K562 (cell line): ENCODE measurements around the gene TRIM49C. TPM values are rescaled to one million over a fixed set of nuclear protein-coding genes. Genes with fewer than 3 reads are reported as not detected.
"Not testable (repeated sequence)": the region's sequence is repeated elsewhere in the genome, so short reads cannot be mapped to it uniquely, and the experiment has no call there.

Experiments
- ATAC-seq: fragments of 200-7000 bp; cut with Tn5 transposase; 3 replicates; pipeline ENCODE4 v1.9.1; 2020; ENCODE audit warnings: moderate library complexity
- BruUV-seq: library from RNA; stranded (reverse); fragments of 400-500 nt; replicated peaks from 2 replicates; lab custom pipeline; 2021; lab: Mats Ljungman, UMichigan
- CTCF ChIA-PET: fragments of 300-600 bp; formaldehyde crosslinking; extraction: SDS; loops from one replicate; lab custom pipeline; 2021; ENCODE audit warnings: low intra/inter-chr PET ratio; lab: Yijun Ruan, JAX
- POLR2A ChIA-PET: fragments of 300-600, 350-650 bp; sonication (Branson Sonifier 250); formaldehyde crosslinking; extraction: SDS; loops from one replicate; lab custom pipeline; 2021; ENCODE audit warnings: antibody characterized with exemption, inconsistent platforms; lab: Yijun Ruan, JAX
- DNase-seq, 4 experiments: peaks; one replicate each; pipeline versions ENCODE4 v3.0.0 to v3.0.0-alpha.2; 2011 to 2018; ENCODE audit warnings: low spot score in 3 of 4, mixed read lengths in 3 of 4; ENCODE audit errors: extremely low read depth in 1 of 4
- FAIRE-seq: peaks from 2 replicates; lab custom pipeline; 2011; peaks lifted over from hg19 to GRCh38; lab: Jason Lieb, UNC
- H2AFZ ChIP-seq: 2 replicates; pipeline ENCODE4 v1.6.0; 2011; ENCODE audit warnings: low read depth, low read length, control low read depth, inconsistent platforms
- H3K27ac ChIP-seq: fragments of 200-600 bp; 3 replicates; pipeline ENCODE4 v1.8.0; 2011; ENCODE audit warnings: low read depth, mild to moderate bottlenecking, control low read depth, inconsistent platforms, low read length, moderate library complexity, mixed read lengths; ENCODE audit errors: extremely low read depth
- H3K27me3 ChIP-seq, 2 experiments: fragments of 300-600 bp in 1 of 2; 2 replicates in 1 of 2; 3 replicates in 1 of 2; pipeline versions ENCODE4 v1.6.0 to v1.8.0; 2011; ENCODE audit warnings: inconsistent platforms in 2 of 2, low read length in 2 of 2, mild to moderate bottlenecking in 1 of 2, mixed read lengths in 1 of 2, moderate library complexity in 1 of 2; ENCODE audit not compliant: control insufficient read depth in 2 of 2, insufficient read depth in 2 of 2
- H3K36me3 ChIP-seq: fragments of 300-600 bp; 3 replicates; pipeline ENCODE4 v1.8.0; 2011; ENCODE audit warnings: mild to moderate bottlenecking, low read length, inconsistent platforms; ENCODE audit not compliant: control insufficient read depth, insufficient read depth
- H3K4me1 ChIP-seq, 2 experiments: fragments of 200-600 bp in 1 of 2; replicated peaks in 1 of 2; 2 replicates in 1 of 2; 3 replicates in 1 of 2; pipeline versions ENCODE4 v1.5.1 to v1.8.0; 2011; ENCODE audit warnings: inconsistent platforms in 2 of 2, low read length in 2 of 2, mild to moderate bottlenecking in 1 of 2, mixed read lengths in 1 of 2, moderate library complexity in 1 of 2; ENCODE audit not compliant: control insufficient read depth in 2 of 2, insufficient read depth in 2 of 2
- H3K4me2 ChIP-seq: 2 replicates; pipeline ENCODE4 v1.6.1; 2011; ENCODE audit warnings: low read length, control low read depth, inconsistent platforms, mixed read lengths; ENCODE audit not compliant: insufficient read depth
- H3K4me3 ChIP-seq: fragments of 200-600 bp; sonication (generic), shearing (Covaris generic); 2 replicates; pipeline ENCODE4 v1.5.1; 2016; ENCODE audit warnings: control low read depth, inconsistent platforms
- H3K79me2 ChIP-seq: fragments of 200-600 bp; 3 replicates; pipeline ENCODE4 v1.8.0; 2011; ENCODE audit warnings: low read length, inconsistent platforms; ENCODE audit not compliant: control insufficient read depth, insufficient read depth
- H3K9ac ChIP-seq, 2 experiments: 2 replicates each; pipeline versions ENCODE4 v1.6.0 to v1.6.1; 2011; ENCODE audit warnings: low read depth in 2 of 2, low read length in 2 of 2, control low read depth in 1 of 2, inconsistent platforms in 1 of 2, mild to moderate bottlenecking in 1 of 2, mixed read lengths in 1 of 2; ENCODE audit not compliant: insufficient read depth in 1 of 2
- H3K9me1 ChIP-seq: one replicate; pipeline ENCODE4 v1.6.0; 2011; ENCODE audit warnings: inconsistent platforms, mild to moderate bottlenecking, low read length, moderate library complexity; ENCODE audit not compliant: control insufficient read depth, insufficient read depth
- H3K9me3 ChIP-seq: replicated peaks from 2 replicates; pipeline ENCODE4 v1.5.1; 2011; ENCODE audit warnings: low read depth, low read length, inconsistent platforms; ENCODE audit not compliant: control insufficient read depth, insufficient read depth
- H4K20me1 ChIP-seq: replicated peaks from 2 replicates; pipeline ENCODE4 v1.6.1; 2011; ENCODE audit warnings: low read length, inconsistent platforms, mixed read lengths; ENCODE audit not compliant: control insufficient read depth, insufficient read depth
- RAD21 ChIP-seq, 2 experiments: fragments of 250-450 bp in 1 of 2; fragments of 450-650 bp in 1 of 2; sonication (Bioruptor Pico) in 1 of 2; formaldehyde crosslinking in 1 of 2; IDR thresholded peaks in 1 of 2; conservative IDR thresholded peaks in 1 of 2; 2 replicates each; pipeline versions ENCODE4 v1.4.0 to v1.8.0; 2020 to 2022; ENCODE audit warnings: mild to moderate bottlenecking in 2 of 2, moderate library complexity in 1 of 2
- WGBS: fragments of 100-300 bp; shearing (Covaris generic); methylation state at CpG from one replicate; pipeline ENCODE4 v1.1.6; 2016; ENCODE audit warnings: low coverage, mixed read lengths; ENCODE audit not compliant: insufficient coverage; ENCODE audit errors: missing lambda C conversion rate; 5-methylcytosine and 5-hydroxymethylcytosine counted together
- in situ Hi-C: fragments of 300-500 bp; cut with MboI; formaldehyde crosslinking; loops from 4 replicates; pipeline ENCODE4 v1.15.0; 2018; ENCODE audit warnings: inconsistent platforms, mixed read lengths
- intact Hi-C: fragments of 100-400 bp; cut with micrococcal nuclease; formaldehyde crosslinking; loops from 2 replicates; pipeline ENCODE4 v1.14.2; 2022
- polyA plus RNA-seq, 8 experiments: library from polyadenylated mRNA; depleted of rRNA in 4 of 8; stranded (reverse) in 5 of 8; unstranded in 3 of 8; fragments of >200 nt; fragmentation: Nextera tagmentation in 2 of 8; fragmentation: Illumina TruSeq in 1 of 8; extraction: Ambion mirVana in 2 of 8; extraction: Trizol in 1 of 8; gene quantifications; 2 replicates each; pipeline versions ENCODE4 v1.2.1 to v1.2.3, GENCODE V29; 2011 to 2014; ENCODE audit warnings: inconsistent platforms in 1 of 8, missing spikeins in 1 of 8
- total RNA-seq, 7 experiments: library from RNA; depleted of rRNA in 6 of 7; stranded (reverse); fragments of >200 nt in 6 of 7; fragmentation: Illumina TruSeq in 2 of 7; extraction: Trizol in 2 of 7; gene quantifications; 2 replicates each; pipeline versions ENCODE4 v1.2.1 to v1.2.3, GENCODE V29; 2011 to 2021; ENCODE audit warnings: low replicate concordance in 1 of 7
- TF ChIP-seq, protein P1 (sequence below), 3 experiments: IDR thresholded peaks in 2 of 3; conservative IDR thresholded peaks in 1 of 3; 2 replicates each; pipeline ENCODE4 v1.5.1; 2011 to 2012; ENCODE audit warnings: low read length in 3 of 3, mild to moderate bottlenecking in 3 of 3, control low read depth in 2 of 3, improper control_type of control experiment in 1 of 3, inconsistent platforms in 1 of 3, low read depth in 1 of 3, mixed read lengths in 1 of 3, moderate library complexity in 1 of 3; ENCODE audit not compliant: insufficient read depth in 2 of 3

The TRIM49C gene
- total and polyA plus RNA-seq, 9 of the 15 experiments (the other 6 are each of a cell fraction or from before 2014, with no cell fraction given) = not detected

DNA sequence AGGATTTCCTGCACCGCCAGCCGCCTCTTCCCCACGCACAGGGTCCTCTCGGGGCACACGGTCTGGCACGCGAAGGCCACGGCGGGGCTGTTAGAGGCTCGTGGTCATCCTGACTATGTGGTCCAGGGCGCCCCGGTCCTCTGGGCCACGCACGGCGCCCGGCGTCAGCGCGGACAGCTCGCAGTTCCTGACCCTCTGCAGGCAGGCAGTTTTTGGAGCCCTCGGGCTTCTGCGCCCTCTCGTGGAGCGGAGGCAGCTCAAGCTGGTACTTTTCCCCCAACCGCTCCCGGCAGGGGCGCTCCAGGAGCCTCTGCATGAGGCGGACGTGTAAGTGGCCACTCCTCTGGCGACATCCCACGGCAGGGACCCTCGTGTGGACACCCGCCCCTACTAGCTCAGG is 21.4 kb downstream of the TRIM49C start:
- H3K79me2 ChIP-seq, H3K36me3 ChIP-seq, H3K27ac ChIP-seq, H3K9me1 ChIP-seq, in situ Hi-C loops, H2AFZ ChIP-seq, BruUV-seq, H3K9me3 ChIP-seq, DNase-seq, H3K9ac ChIP-seq, POLR2A ChIA-PET, H3K4me3 ChIP-seq, H3K4me1 ChIP-seq, H3K27me3 ChIP-seq, CTCF ChIA-PET, H3K4me2 ChIP-seq, FAIRE-seq, intact Hi-C loops, H4K20me1 ChIP-seq: not testable (repeated sequence)
- peak; percentile 81 for ATAC-seq
- WGBS = 0% methylated on average over 1 of the region's 33 CpGs
- TF ChIP-seq, protein P1, sequence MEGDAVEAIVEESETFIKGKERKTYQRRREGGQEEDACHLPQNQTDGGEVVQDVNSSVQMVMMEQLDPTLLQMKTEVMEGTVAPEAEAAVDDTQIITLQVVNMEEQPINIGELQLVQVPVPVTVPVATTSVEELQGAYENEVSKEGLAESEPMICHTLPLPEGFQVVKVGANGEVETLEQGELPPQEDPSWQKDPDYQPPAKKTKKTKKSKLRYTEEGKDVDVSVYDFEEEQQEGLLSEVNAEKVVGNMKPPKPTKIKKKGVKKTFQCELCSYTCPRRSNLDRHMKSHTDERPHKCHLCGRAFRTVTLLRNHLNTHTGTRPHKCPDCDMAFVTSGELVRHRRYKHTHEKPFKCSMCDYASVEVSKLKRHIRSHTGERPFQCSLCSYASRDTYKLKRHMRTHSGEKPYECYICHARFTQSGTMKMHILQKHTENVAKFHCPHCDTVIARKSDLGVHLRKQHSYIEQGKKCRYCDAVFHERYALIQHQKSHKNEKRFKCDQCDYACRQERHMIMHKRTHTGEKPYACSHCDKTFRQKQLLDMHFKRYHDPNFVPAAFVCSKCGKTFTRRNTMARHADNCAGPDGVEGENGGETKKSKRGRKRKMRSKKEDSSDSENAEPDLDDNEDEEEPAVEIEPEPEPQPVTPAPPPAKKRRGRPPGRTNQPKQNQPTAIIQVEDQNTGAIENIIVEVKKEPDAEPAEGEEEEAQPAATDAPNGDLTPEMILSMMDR (IDR thresholded peaks at IDR 0.05 in 2 of 3, conservative IDR thresholded peaks at IDR 0.05 in 1 of 3; ENCODE audit: insufficient read depth in 2 of 3, low read depth in 1 of 3, low read length in 3 of 3) = peak in 1 of 3 experiments; percentile 32; a peak in 2 of 6 replicates
- TF ChIP-seq RAD21 (CRISPR knock-in tag; conservative IDR thresholded peaks at IDR 0.05 in 1 of 2, IDR thresholded peaks at IDR 0.05 in 1 of 2) = peak in 1 of 2 experiments; percentile 15; a peak in 1 of 4 replicates

DNA sequence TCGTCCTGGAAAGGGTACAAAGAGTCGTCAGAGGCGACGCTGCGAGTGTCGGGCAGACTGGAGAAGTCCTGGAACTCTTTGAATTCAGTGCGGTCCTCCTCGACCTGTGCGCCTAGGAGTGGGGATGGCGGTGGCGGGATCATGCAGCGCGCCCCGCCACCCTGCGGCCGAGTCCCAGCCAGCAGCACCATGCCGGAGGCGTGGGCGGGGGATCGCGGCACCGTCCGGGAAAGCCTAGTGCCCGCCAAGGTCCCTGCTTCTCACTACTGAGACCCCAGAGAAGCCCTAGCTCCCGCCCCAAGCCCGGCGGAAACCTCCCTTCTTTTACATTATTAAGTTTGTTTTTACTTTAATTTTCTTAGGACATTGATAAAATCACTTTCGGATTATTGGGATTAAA is 22.6 kb downstream of the TRIM49C start:
- CTCF ChIA-PET, FAIRE-seq: not testable (repeated sequence)

DNA sequence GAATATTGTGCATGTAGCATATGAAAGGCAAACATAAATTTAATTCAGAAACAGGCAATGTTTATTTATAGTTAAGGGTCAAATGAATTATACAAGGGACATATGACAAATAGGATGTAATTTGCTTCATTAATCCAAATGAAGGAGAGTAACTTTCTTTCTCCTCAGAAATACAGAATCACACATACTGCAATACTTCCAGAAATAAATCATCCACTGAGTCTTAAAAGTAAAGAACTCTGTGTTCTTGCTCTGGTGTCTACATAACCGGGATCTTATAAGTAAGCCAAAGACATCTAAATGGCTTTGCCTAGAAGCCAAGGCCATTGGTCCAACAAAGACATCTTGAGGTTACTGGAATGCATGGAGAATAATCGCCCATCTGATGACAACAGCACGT is 54.7 kb downstream of the TRIM49C start, which contains the start of gene UBTFL1:
Gene UBTFL1, plus strand, starts transcription at position 301 of the 400 bp plus-strand sequence. Its CDS starts 0 bp downstream, at position 301.
- H3K27ac ChIP-seq, H3K27me3 ChIP-seq, H3K79me2 ChIP-seq, H3K36me3 ChIP-seq, H3K4me1 ChIP-seq, H3K4me2 ChIP-seq, intact Hi-C loops, H3K9ac ChIP-seq, H4K20me1 ChIP-seq, H2AFZ ChIP-seq, H3K4me3 ChIP-seq, H3K9me1 ChIP-seq, FAIRE-seq, CTCF ChIA-PET, ATAC-seq, DNase-seq, POLR2A ChIA-PET, BruUV-seq, H3K9me3 ChIP-seq: not testable (repeated sequence)
- in situ Hi-C loops = loop anchor here (10.0 kb wide), 1 partner anchor 331 kb away; no protein-coding TSS in a partner anchor
- no CpG with 5 or more reads among the region's 3 CpGs for WGBS

More for the DNA sequence above, 22.6 kb downstream of the TRIM49C start:
- H3K4me1 ChIP-seq, H3K9me1 ChIP-seq, in situ Hi-C loops, BruUV-seq, intact Hi-C loops, H3K9me3 ChIP-seq, H3K4me2 ChIP-seq, H3K27ac ChIP-seq, H3K9ac ChIP-seq, H4K20me1 ChIP-seq, H2AFZ ChIP-seq, DNase-seq, H3K4me3 ChIP-seq, H3K36me3 ChIP-seq, POLR2A ChIA-PET, H3K79me2 ChIP-seq, H3K27me3 ChIP-seq: not testable (repeated sequence)
- peak; percentile 65 for ATAC-seq
- 16% methylated on average over 4 of the region's 28 CpGs for WGBS
